Uterus (tissue), 4 donors: ENCODE measurements around the gene PDCD1LG2. TPM values are rescaled to one million over a fixed set of nuclear protein-coding genes. Genes with fewer than 3 reads are reported as not detected.

Experiments used
- DNase-seq, 2 donors: peaks; one replicate each; pipeline ENCODE4 v3.0.0-alpha.2; 2019 to 2020
- H3K27ac ChIP-seq, 2 donors: fragments of 200-600 bp; sonication (generic); 1 replicate in 1 of 2; 2 replicates in 1 of 2; pipeline ENCODE4 v1.5.1; 2016 to 2018
- H3K27me3 ChIP-seq, 2 donors: fragments of 200-600 bp; sonication (generic); one replicate each; pipeline ENCODE4 v1.5.1; 2018 to 2019; ENCODE audit warnings: control low read depth in 1 of 2
- H3K36me3 ChIP-seq, 2 donors: fragments of 200-600 bp; sonication (generic); one replicate each; pipeline ENCODE4 v1.5.1; 2019; ENCODE audit warnings: control low read depth in 1 of 2
- H3K4me1 ChIP-seq, 2 donors: fragments of 200-600 bp; sonication (generic); one replicate each; pipeline ENCODE4 v1.5.1; 2018 to 2019; ENCODE audit warnings: control low read depth in 1 of 2
- H3K4me3 ChIP-seq, 2 donors: fragments of 200-600 bp; sonication (generic); 1 replicate in 1 of 2; 2 replicates in 1 of 2; pipeline ENCODE4 v1.5.1; 2018 to 2019; ENCODE audit warnings: mild to moderate bottlenecking in 1 of 2
- H3K9me3 ChIP-seq, 2 donors: fragments of 200-600 bp; sonication (generic); one replicate each; pipeline ENCODE4 v1.5.1; 2019; ENCODE audit warnings: control low read depth in 1 of 2
- POLR2A ChIP-seq, 2 donors: fragments of 450-650 bp; IDR thresholded peaks; one replicate each; pipeline ENCODE4 v1.6.1; 2016; ENCODE audit warnings: antibody characterized with exemption in 2 of 2, mild to moderate bottlenecking in 1 of 2, moderate library complexity in 1 of 2
- intact Hi-C: fragments of 100-400 bp; cut with DNase I; formaldehyde crosslinking; loops from one replicate; pipeline ENCODE4 v1.15.1; 2023; ENCODE audit warnings: low total_unique reads
- total RNA-seq, 4 donors: library from RNA; depleted of rRNA in 3 of 4; stranded (reverse); fragments of >200 nt in 3 of 4; gene quantifications; one replicate each; pipeline versions ENCODE4 v1.1.0 to v1.2.4, GENCODE V29; 2014 to 2023
- TF ChIP-seq, protein P1 (sequence below), 4 experiments: fragments of 200-600 bp in 2 of 4; fragments of 450-650 bp in 2 of 4; sonication (generic) in 2 of 4; IDR thresholded peaks; one replicate each; pipeline ENCODE4 v1.5.1; 2016 to 2019; ENCODE audit warnings: antibody characterized with exemption in 4 of 4, mild to moderate bottlenecking in 2 of 4, moderate library complexity in 1 of 4
- donor health status: DM: yes; HTN: yes; CAD: no.

Gene PDCD1LG2
- total RNA-seq, 4 donors from 2014 or later = 0.77 to 5.0 (median 1.6) TPM

DNA sequence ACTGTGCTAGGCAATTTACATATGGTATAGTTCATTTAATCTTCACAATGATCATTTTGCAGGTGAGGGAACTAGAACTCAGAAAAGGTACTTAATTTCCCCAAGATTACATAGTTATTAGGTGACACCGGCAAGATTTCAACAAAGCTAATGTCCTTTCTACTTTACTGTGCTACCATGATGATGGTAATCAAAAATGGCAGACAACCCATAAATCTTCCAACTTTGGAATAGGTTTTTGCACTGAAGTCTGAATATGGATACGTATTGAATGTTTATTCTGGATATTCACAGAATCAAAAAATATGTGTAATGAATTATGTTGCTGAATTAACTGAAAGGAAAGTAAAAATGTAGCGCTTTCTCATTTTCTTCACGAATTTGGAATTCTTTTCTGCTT is 13.8 kb downstream of the PDCD1LG2 start:
- Histone ChIP-seq H3K27me3 (no peaks in the 10 kb centered on the region), H3K27ac (no peak overlapping the region), H3K4me1 (no peaks in the 10 kb centered on the region), H3K36me3 (no peaks in the 10 kb centered on the region), H3K4me3 (no peak overlapping the region), H3K9me3 (no peaks in the 10 kb centered on the region)
- DNase-seq = no peak
- no peak for TF ChIP-seq POLR2A (IDR thresholded peaks at IDR 0.05)
- TF ChIP-seq, protein P1, sequence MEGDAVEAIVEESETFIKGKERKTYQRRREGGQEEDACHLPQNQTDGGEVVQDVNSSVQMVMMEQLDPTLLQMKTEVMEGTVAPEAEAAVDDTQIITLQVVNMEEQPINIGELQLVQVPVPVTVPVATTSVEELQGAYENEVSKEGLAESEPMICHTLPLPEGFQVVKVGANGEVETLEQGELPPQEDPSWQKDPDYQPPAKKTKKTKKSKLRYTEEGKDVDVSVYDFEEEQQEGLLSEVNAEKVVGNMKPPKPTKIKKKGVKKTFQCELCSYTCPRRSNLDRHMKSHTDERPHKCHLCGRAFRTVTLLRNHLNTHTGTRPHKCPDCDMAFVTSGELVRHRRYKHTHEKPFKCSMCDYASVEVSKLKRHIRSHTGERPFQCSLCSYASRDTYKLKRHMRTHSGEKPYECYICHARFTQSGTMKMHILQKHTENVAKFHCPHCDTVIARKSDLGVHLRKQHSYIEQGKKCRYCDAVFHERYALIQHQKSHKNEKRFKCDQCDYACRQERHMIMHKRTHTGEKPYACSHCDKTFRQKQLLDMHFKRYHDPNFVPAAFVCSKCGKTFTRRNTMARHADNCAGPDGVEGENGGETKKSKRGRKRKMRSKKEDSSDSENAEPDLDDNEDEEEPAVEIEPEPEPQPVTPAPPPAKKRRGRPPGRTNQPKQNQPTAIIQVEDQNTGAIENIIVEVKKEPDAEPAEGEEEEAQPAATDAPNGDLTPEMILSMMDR (IDR thresholded peaks at IDR 0.05) = no peak
- intact Hi-C loops = no loop called here

DNA sequence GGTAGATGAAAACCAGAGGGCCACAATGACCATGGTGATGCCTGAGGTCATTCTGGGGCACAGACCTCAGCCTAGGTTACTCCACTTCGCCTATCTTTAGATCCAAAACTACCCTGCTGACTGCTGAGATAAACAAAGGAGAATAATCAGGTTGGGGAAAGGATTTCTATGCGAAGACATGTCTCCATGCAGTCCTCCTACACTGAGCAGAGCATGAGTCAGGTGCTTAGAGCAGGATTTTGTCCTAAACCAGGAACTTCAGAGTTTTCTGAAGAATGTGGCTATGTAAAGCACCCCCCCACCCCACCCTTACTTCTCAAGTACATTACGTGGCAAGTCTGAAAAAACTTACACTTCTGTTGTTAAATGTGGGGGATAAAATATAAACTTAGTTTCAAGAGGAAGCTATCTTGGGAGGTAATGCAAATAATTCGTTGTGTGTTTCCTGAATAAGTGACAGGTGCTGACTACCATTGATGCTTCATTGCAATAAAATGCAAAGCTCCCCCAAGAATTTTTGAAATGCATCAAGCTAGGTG is 19.4 kb downstream of the PDCD1LG2 start:
- Histone ChIP-seq H3K4me1 (no peaks in the 10 kb centered on the region), H3K27ac (no peak overlapping the region), H3K9me3 (no peaks in the 10 kb centered on the region), H3K27me3 (no peaks in the 10 kb centered on the region), H3K36me3 (no peaks in the 10 kb centered on the region), H3K4me3 (no peak overlapping the region)
- TF ChIP-seq, protein P1 (IDR thresholded peaks at IDR 0.05) = no peak
- no peak for TF ChIP-seq POLR2A (IDR thresholded peaks at IDR 0.05)
- intact Hi-C loops = no loop called here
- DNase-seq = no peak

DNA sequence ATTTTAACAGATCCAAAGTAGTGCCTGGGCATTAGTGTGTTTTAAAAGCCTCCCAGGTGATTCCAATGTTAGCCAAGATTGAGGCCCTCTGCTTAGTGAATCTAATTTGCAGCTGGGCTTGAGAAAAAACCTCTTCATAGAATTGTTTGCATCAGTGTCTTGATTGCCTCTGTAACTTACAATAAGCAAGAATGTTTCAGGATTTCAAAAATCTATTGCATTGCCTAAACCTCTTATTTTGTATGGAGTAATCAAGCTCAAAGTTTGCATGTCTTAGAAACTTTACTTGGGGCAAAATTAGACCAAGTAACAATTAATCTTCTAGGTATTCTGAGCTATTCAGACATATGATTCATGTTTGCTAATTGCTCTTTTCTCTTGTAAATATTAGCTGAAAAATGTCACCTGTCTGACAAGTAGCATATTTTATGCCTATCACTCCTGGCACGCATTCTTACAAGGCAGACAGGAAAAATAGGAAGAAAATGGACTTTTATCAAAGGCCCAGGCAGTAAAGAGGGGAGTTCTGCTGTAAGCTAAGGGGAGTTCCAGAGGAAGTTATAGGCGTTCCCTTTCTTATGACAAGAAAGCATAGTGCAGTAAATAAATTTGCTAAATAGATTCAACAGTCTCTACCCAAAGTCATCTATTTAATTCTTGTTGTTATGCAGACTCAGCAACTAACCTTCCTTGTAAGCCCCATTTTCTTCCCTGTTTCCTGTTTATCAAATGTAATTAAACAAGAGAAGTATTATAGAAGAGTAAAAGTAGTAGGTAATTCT is 21.0 kb downstream of the PDCD1LG2 start:
- intact Hi-C loops = no loop called here
- H3K9me3 ChIP-seq = no peaks in the 10 kb centered on the region

DNA sequence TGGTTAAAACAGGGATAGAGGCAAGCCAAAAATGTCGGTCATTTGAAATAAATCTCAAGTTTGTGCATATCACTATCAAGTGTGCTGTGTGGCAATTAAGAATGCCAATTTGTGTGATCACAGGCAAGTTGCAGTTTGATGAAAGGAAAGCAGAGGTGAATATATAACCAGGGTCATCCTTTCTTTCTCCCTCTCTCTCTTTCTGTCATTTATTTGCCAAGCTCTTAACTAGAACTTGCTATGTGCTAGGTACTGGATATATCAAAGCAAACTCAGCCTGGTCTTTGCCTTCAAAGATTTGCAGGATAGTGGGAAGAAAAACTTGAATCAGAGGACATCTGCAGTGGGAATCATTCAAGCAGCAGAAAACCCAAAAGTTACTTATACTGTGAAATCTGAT is 22.0 kb downstream of the PDCD1LG2 start:
- no peak for TF ChIP-seq POLR2A (IDR thresholded peaks at IDR 0.05)
- TF ChIP-seq, protein P1 (IDR thresholded peaks at IDR 0.05) = no peak
- no peaks in the 10 kb centered on the region for H3K27me3 ChIP-seq
- no peak for DNase-seq
- H3K36me3 ChIP-seq = no peaks in the 10 kb centered on the region
- intact Hi-C loops = no loop called here
- no peak overlapping the region for H3K27ac ChIP-seq
- no peaks in the 10 kb centered on the region for H3K4me1 ChIP-seq
- no peak overlapping the region for H3K4me3 ChIP-seq
- H3K9me3 ChIP-seq = no peaks in the 10 kb centered on the region

More for the DNA sequence above, 21.0 kb downstream of the PDCD1LG2 start:
- Histone ChIP-seq H3K27me3 (no peaks in the 10 kb centered on the region), H3K4me3 (no peak overlapping the region), H3K36me3 (no peaks in the 10 kb centered on the region), H3K4me1 (no peaks in the 10 kb centered on the region), H3K27ac (no peak overlapping the region)
- no peak for TF ChIP-seq POLR2A (IDR thresholded peaks at IDR 0.05)
- TF ChIP-seq, protein P1 (IDR thresholded peaks at IDR 0.05) = no peak
- no peak for DNase-seq

DNA sequence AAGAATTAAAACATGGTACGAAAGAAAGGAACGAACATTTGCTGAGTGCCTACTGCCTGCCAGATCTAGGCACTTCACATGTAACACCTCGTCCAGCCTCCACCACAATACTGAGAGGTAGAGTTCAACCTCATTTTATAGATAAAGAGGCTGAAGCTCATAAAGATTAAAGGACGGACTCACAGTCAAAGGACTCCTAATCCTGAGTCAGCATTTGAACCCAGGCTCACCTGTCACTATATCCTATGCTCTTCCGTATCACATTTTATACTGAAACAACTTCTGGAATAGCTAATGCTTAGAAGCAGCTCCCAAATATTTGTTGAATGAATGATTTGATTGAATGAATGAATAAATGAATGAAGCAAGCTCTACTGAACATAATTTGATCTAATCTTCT is 22.5 kb downstream of the PDCD1LG2 start:
- Histone ChIP-seq H3K36me3 (no peaks in the 10 kb centered on the region), H3K4me1 (no peaks in the 10 kb centered on the region), H3K27me3 (no peaks in the 10 kb centered on the region), H3K9me3 (no peaks in the 10 kb centered on the region), H3K4me3 (no peak overlapping the region), H3K27ac (no peak overlapping the region)
- TF ChIP-seq POLR2A (IDR thresholded peaks at IDR 0.05) = no peak
- TF ChIP-seq, protein P1 (IDR thresholded peaks at IDR 0.05) = no peak
- DNase-seq = no peak
- intact Hi-C loops = no loop called here
